Suppressor macrophage (primary cell): ENCODE measurements around the gene RAB1A.
A peak's percentile ranks its signal among the peaks of the same experiment; 100 is the strongest.

Experiments used
- DNase-seq, 4 experiments: peaks; one replicate each; pipeline ENCODE4 v3.0.0-alpha.2; 2020 to 2022

RAB1A gene

GRCh38 chr2:65092791-65093190, 37.1 kb downstream of the RAB1A start:
- peak in 3 of 4 experiments; percentile 40 to 50 (median 47) for DNase-seq

DNA sequence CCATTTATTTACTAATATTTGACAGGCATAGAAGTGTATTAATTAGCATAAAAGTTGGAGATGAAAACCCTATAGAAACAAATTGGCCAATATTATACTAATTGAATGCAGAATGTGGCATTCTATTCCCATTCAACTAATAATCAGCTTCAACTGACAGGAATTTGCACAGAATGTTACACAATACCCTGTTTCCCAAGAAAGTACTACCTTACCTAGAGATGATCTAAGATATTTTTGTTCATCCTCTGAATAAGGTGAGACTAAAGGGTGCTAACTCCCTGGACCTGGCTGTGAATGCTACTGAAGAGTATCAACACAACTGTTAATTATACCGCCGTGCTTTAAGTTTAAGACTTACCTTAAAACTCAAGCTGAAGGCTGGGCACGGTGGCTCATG, 44.8 kb downstream of the RAB1A start:
- DNase-seq: no peak

DNA sequence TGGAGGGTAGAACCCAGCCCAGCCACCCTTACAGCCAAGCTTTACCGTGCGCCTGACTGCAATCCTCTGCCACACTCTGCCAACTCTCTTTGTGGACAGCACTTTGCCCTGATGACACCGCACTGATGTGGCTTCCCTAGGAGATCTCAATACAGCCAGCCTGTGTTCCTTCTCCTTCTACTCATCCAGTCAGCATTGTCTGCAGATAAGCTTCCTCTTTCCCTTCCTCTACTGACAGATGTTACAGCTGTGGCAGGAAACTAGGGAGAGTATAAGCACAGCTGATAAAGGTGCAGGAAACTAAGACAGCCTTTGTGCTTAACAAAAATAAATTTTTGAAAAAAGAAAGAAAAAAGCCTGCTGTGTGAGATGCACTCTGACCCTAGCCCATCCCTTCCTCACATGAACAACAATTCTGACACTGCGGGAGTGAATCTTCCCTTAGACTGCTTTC, 48.6 kb downstream of the RAB1A start:
- peak; percentile 79 to 89 (median 84) for DNase-seq

DNA sequence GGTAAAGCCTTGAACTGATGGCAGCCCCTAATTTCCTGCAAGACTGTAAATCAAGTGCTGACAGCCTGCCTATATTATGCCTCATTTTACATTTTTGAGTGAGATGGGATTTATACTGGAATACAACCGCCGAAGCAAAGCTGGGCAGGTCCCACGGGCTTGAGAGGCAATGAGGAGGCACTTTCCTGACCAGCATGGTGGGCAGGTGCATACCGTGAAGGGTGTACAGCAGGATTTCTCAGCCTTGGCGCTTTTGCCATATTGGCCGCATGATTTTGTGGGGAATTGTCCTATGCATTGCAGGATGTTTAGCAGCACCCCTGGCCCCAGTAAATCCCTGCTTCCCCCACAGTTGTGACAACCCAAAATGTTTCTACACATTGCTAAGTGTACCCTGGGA, 50.9 kb downstream of the RAB1A start:
- no peak for DNase-seq

- no peak for DNase-seq
Observed at GRCh38 chr2:65077898-65078297, 52.0 kb downstream of the RAB1A start.

- DNase-seq: no peak
Observed at GRCh38 chr2:65076345-65076710, 53.6 kb downstream of the RAB1A start.

DNA sequence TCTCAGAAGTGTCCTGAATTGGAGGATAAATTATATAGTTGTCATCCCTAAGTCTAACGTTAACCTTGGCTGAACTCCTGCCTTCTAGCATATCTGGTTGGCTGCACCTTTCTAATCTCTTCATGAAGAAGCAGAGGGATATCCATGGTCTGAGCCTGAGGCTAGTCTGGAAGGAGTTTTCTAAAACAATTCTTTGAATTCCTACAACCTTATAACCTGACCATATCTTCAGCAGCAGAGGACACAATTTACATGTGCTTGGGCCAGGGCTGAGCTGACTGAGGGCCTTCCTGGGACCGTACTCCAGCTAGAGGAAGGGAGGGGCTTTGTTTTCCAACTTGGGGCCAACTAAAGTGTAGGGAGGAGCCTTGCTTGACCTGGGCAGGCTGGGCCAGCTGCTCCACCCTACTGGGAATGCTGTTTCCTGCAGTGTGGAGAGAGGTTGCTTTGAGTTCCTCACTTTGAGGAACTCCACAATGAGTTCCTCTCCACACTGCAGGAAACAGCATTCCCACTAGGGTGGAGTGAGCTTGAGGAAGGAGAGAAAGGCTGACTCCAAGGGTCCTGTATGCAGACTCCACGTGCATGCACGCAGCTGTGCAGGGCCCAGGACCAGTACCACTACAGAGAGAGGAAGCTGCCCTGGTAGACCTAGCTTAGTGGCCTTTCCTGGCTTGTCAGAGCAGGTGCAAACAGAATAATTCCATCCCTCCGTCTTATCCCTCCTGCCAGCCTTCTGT, 54.1 kb downstream of the RAB1A start:
- peak; percentile 30 to 49 (median 46) for DNase-seq

DNA sequence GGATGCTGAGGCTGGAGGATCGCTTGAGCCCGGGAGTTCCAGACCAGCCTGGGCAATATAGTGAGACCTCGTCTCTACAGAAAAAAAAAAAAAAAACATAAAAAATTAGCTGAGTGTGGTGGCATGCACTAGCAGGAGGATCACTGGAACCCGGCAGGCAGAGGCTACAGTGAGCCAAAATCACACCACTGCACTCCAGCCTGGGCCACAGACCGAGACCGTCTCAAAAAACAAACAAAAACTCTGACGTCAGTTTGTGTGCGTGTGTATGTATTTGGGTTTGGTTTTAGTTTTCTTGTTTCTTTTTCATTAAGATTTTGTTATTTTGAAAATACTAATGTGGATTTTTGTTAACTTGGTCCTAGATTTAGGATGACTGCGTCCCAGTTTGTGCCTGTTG, 54.7 kb downstream of the RAB1A start:
- no peak for DNase-seq

DNA sequence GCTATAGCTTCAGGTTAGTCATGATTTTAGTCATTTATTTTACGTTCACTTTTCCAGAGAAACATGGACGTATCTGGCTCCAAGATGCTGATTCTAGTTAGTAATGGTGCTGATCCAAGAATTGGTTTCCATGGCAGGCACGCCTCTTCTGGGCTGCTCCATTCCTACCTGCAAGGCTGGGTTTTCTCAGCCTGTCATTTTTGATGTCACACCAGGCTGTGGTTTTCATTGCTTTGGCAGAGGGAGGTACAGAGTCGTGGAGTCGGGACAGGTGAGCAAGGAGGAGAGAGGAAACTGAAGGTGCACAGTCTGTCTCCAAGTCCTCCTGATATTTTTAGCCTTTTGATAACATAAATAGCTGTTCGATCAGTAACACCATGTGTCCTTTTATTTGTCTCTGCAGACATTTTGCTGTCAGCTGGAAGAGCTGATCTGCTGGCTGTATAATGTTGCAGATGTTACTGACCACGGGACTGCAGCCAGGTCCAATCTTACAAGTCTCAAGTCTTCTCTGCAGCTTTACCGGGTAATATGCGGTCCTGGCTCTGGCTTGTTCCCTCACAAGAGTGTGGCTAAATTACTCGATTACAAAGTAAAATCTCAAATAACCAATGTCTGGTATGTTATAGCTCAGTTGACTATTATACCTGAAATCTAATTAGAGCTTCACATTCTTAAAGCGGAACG, 55.9 kb downstream of the RAB1A start:
- DNase-seq: no peak

GRCh38 chr2:65072181-65072970, 57.5 kb downstream of the RAB1A start:
- DNase-seq: no peak

DNA sequence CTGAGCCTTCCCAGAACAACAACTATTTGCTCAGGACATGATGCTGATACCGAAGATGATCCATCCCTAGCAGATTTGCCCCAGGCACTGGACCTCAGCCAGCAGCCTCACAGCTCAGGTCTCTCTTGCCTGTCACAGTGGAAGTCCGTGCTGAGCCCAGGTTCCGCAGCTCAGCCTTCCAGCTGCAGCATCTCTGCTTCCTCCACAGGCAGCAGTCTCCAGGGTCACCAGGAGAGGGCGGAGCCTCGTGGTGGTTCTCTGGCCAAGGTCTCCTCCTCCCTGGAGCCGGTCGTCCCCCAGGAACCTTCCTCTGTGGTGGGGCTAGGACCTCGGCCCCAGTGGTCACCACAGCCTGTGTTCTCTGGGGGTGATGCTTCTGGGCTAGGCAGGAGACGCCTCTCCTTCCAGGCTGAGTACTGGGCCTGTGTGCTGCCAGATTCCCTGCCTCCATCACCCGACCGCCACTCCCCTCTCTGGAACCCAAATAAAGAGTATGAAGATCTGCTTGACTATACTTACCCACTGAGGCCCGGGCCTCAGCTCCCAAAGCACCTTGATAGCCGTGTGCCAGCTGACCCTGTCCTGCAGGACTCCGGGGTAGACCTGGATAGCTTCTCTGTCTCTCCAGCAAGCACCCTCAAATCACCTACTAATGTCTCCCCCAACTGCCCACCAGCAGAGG, 58.3 kb downstream of the RAB1A start:
- no peak for DNase-seq

DNA sequence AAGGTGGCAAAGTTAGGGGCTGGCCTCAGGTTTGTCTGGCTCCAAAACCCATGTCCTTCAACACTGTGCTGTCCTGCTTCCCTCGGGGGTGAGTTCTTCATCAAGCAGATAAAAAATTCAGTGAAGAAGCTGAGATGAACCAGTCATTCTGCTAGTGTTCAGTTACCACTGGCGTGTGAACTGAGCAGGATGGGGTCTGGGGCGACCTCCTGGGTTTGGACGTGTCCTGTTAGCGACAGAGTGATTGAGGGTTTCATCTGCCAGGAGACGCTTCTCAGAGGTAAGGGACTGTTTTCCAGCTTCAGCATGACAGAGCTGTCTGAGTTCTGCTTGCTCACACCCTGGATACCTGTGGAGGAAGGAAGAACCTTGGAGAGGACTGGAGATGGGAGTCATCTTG, 59.0 kb downstream of the RAB1A start:
- no peak for DNase-seq

DNA sequence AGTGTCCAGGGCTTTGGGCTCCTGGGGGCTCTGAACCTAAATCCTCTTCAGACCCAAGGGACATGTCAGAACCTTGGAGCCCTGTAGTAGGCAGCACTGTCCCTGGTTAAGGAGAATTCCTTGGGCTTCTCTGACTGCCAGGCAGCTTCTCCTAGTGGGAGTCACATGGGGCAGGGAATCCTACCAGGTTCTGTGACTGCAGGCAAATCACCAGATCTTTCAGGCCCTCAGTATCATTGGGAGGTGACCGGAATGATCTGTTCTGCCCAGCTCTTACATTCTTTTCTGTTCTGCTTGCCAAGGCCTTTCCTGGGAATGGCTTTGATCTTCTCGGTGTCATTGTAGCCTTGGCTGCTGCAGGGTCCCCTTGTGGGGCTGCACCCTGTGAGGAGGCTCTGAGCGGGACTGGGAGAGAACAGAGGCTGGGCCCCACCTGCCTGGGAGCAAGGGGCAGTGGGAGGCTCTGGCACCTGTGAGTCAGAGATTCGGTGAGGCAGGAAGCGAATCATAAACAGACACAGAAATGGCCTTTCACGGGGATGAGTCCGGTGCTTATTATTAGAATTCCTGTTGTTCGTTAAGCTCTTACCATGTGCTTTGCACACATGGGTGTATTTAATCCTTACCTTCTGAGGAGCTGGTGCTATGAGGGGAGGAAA, 59.6 kb downstream of the RAB1A start:
- no peak for DNase-seq

- DNase-seq: peak in 1 of 4 experiments; percentile 13
Observed at GRCh38 chr2:65069439-65069824, 60.5 kb downstream of the RAB1A start.

DNA sequence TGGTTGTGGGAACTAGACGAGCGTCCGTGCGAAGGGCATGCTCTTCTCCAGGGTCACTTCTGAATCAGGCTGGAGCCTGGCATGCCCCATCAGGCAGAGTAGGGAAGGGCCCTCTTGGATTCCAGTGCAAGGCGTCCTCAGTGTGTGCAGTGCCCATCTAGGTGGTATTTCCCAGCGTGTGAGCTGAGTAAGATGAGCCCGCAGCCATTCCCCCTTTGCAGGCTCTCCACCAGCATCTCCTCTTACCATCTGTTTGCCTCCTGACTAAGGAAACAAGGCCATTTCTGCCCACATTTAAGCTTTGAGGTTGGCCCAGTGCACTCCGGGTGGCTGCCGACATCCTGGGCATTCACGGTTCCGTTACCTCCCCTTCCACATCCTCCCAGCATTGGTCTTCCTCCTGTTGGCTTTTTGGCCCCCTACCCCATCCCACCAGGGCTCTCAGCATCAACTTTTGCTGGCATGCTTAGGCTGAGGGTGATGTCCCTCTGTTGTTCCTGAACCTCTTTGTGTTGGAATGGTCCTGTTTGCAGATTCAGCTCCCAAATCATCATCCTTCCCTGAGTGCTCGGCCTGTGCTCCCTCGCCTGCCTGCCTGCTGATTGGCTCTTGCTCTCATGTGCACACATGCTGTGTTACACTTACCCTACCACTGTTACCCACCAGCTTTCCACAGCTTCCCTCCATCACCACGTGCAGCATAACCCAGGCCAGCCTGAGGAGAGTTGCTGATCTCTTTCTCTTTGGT, 61.9 kb downstream of the RAB1A start:
- no peak for DNase-seq

- DNase-seq: peak; percentile 95 to 100 (median 96)
Observed at GRCh38 chr2:65064728-65065552, 65.0 kb downstream of the RAB1A start.

DNA sequence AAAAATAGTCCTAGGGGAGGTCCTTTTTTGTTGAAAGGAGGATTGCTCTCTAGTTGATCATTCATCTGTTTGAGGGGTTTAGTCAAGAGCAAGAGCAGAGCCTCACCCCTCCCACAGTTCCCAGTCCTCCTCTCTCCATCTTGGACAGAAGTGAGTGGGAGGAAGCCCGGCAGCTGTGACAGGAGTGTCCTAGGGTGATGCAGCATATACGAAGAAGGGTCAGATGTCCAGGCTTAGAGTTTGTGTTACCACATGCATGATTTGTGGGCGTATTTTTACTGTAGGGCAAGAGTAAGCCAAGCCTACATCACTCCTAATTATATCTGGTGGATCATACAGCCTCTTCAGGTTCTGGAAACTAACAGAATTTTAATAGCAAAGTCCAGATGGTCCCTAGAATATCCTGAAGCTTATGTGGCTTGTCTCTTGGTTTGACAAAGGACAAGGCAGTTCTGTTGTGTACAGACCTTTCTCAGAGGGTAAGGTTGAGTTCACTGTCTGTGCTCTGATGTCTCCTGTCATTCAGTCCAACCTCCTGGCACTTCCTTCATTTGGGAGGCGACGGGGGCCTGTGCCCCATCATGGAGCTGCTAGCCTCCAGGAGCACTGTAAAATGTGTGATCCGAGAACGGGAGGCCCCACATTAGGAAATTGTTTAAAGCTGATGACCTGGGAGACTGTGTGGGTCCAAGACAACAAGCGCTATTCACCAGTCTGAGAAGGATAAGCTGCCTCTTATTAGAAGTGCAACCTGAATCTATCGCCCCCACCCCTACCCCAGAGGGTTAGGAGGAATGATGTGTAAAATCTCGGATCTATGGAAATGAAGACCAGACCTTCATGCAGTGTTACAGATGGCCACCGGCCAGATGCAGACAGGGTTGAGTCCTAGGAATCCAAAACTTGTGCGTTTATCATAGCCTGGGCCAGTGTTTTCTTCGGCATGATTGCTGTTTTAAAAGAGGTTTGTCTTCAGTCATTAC, 66.8 kb downstream of the RAB1A start:
- DNase-seq: peak; percentile 82 to 96 (median 86)

GRCh38 chr2:65061910-65062339, 68.0 kb downstream of the RAB1A start:
- no peak for DNase-seq
